Mesenchymal stem cell (in vitro differentiated cells and primary cell): ENCODE results near the gene AIFM1.

Experiments used
- DNase-seq: peaks from one replicate; pipeline ENCODE4 v3.0.0-alpha.2; 2013
- H2AFZ ChIP-seq: one replicate; pipeline ENCODE4 v1.6.1; 2013; ENCODE audit warnings: low read depth, mild to moderate bottlenecking, control low read depth, inconsistent platforms, low read length, moderate library complexity
- H2AK5ac ChIP-seq: 2 replicates; pipeline ENCODE4 v1.6.1; 2013; ENCODE audit warnings: low read length, moderate library complexity, mild to moderate bottlenecking, inconsistent platforms; ENCODE audit not compliant: severe bottlenecking
- H2BK120ac ChIP-seq: one replicate; pipeline ENCODE4 v1.6.1; 2013; ENCODE audit warnings: low read depth, mild to moderate bottlenecking, inconsistent platforms, low read length, moderate library complexity
- H2BK12ac ChIP-seq, 2 experiments: one replicate each; pipeline ENCODE4 v1.6.1; 2013; ENCODE audit warnings: inconsistent platforms in 2 of 2, low read length in 2 of 2, mild to moderate bottlenecking in 2 of 2, moderate library complexity in 2 of 2, control low read depth in 1 of 2
- H2BK15ac ChIP-seq: one replicate; pipeline ENCODE4 v1.6.1; 2013; ENCODE audit warnings: mild to moderate bottlenecking, low read depth, inconsistent platforms; ENCODE audit not compliant: poor library complexity, severe bottlenecking
- H2BK5ac ChIP-seq: 2 replicates; pipeline ENCODE4 v1.6.1; 2013; ENCODE audit warnings: low read depth, mild to moderate bottlenecking, low read length, control low read depth, inconsistent platforms; ENCODE audit not compliant: poor library complexity, severe bottlenecking
- H3K14ac ChIP-seq, 2 experiments: one replicate each; pipeline ENCODE4 v1.6.1; 2013; ENCODE audit warnings: inconsistent platforms in 2 of 2, low read length in 2 of 2, control low read depth in 1 of 2, mild to moderate bottlenecking in 1 of 2, moderate library complexity in 1 of 2
- H3K18ac ChIP-seq, 2 experiments: one replicate each; pipeline ENCODE4 v1.6.1; 2013; ENCODE audit warnings: inconsistent platforms in 2 of 2, low read length in 2 of 2, control low read depth in 1 of 2, low read depth in 1 of 2, mild to moderate bottlenecking in 1 of 2
- H3K23ac ChIP-seq, 2 experiments: one replicate each; pipeline ENCODE4 v1.6.1; 2013; ENCODE audit warnings: inconsistent platforms in 2 of 2, low read length in 2 of 2, mild to moderate bottlenecking in 2 of 2, moderate library complexity in 2 of 2, control low read depth in 1 of 2
- H3K27ac ChIP-seq: 2 replicates; pipeline ENCODE4 v1.5.1; 2013; ENCODE audit warnings: mild to moderate bottlenecking, moderate library complexity, low read length, control low read depth, inconsistent platforms; ENCODE audit not compliant: poor library complexity, severe bottlenecking
- H3K27me3 ChIP-seq, 2 experiments: 2 replicates each; pipeline versions ENCODE4 v1.6.1 to v1.7.0; 2013; ENCODE audit warnings: low read length in 2 of 2, mild to moderate bottlenecking in 2 of 2, moderate library complexity in 2 of 2, control low read depth in 1 of 2, inconsistent platforms in 1 of 2; ENCODE audit not compliant: control insufficient read depth in 1 of 2, insufficient read depth in 1 of 2
- H3K36me3 ChIP-seq, 2 experiments: 2 replicates each; pipeline versions ENCODE4 v1.6.1 to v1.7.0; 2013; ENCODE audit warnings: low read length in 2 of 2, control low read depth in 1 of 2, inconsistent platforms in 1 of 2, low read depth in 1 of 2, mild to moderate bottlenecking in 1 of 2; ENCODE audit not compliant: insufficient read depth in 2 of 2, control insufficient read depth in 1 of 2
- H3K4ac ChIP-seq, 2 experiments: one replicate each; pipeline ENCODE4 v1.6.1; 2013; ENCODE audit warnings: inconsistent platforms in 2 of 2, low read length in 2 of 2, mild to moderate bottlenecking in 2 of 2, moderate library complexity in 2 of 2, control low read depth in 1 of 2, low read depth in 1 of 2
- H3K4me1 ChIP-seq: 2 replicates; pipeline ENCODE4 v1.6.1; 2013; ENCODE audit warnings: low read depth, low read length, control low read depth; ENCODE audit not compliant: control insufficient read depth, insufficient read depth
- H3K4me2 ChIP-seq: 2 replicates; pipeline ENCODE4 v1.6.1; 2013; ENCODE audit warnings: low read length, mild to moderate bottlenecking, inconsistent platforms; ENCODE audit not compliant: poor library complexity, severe bottlenecking
- H3K4me3 ChIP-seq, 2 experiments: 2 replicates each; pipeline versions ENCODE4 v1.5.1 to v1.7.0; 2013; ENCODE audit warnings: low read length in 2 of 2, mild to moderate bottlenecking in 2 of 2, control low read depth in 1 of 2, low read depth in 1 of 2; ENCODE audit not compliant: insufficient read depth in 1 of 2
- H3K79me1 ChIP-seq: replicated peaks from 2 replicates; pipeline ENCODE4 v1.6.1; 2013; ENCODE audit warnings: mild to moderate bottlenecking, control low read depth, low read length, inconsistent platforms; ENCODE audit not compliant: poor library complexity, severe bottlenecking
- H3K9ac ChIP-seq: 2 replicates; pipeline ENCODE4 v1.7.0; 2013; ENCODE audit warnings: mild to moderate bottlenecking, low read length, moderate library complexity
- H3K9me3 ChIP-seq: 2 replicates; pipeline ENCODE4 v1.7.0; 2013; ENCODE audit warnings: mild to moderate bottlenecking, low read length; ENCODE audit not compliant: control insufficient read depth
- H4K8ac ChIP-seq: one replicate; pipeline ENCODE4 v1.6.1; 2013; ENCODE audit warnings: inconsistent platforms, mild to moderate bottlenecking, low read length, moderate library complexity
- H4K91ac ChIP-seq: one replicate; pipeline ENCODE4 v1.6.1; 2013; ENCODE audit warnings: mild to moderate bottlenecking, low read length, inconsistent platforms
- WGBS: methylation state at CpG from one replicate; pipeline ENCODE4 v1.1.7; 2013; ENCODE audit warnings: mixed read lengths; 5-methylcytosine and 5-hydroxymethylcytosine counted together

AIFM1 gene

DNA sequence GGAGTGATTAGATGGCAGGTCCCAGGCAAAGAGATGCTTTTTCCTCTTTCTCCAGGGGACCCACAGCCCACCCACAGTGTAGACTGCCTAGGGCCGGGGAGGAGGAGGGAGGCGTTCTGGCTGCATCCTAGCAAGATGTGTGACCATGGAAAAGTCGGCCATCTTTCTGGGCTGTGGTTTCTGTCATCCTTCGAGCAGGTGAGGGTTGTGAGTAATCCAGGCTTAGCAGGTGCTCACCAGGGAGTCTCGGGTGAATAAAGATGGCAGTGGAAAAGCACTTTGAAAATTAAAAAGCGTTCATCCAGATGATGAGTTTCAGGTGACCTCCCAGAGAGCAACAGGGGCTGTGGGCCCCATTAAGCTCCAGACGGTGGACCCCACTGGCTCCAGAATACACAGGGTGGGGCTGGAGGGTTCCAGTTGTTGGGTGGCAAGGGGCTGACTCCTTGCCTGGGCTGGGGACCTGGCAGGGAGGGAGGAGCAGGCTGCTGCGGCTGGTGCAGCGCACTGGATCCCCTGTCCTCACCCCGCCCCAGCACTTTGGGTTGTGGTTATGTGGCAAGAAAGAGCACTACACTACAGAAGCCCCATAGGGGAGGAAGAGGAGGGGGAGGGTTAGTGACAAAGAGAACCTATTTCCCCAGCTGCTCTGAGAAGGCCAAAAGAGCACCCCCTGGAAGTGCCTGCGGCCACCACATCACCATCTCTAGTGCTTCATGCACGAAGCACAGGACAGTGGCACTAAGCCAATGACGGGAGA is 79.0 kb downstream of the AIFM1 start:
- Histone ChIP-seq H3K9me3 (no peaks in the 10 kb centered on the region), H2BK15ac (no peak overlapping the region), H3K4me3 (no peak overlapping the region), H4K8ac (peak overlapping the region; percentile 28), H3K27me3 (peaks cover 0 to 4% of the 10 kb centered on the region in 2 experiments), H2BK5ac (no peak overlapping the region), H2AFZ (no peak overlapping the region), H3K23ac (no peak overlapping the region), H3K4ac (no peak overlapping the region), H3K4me2 (no peak overlapping the region), H2BK120ac (no peak overlapping the region), H3K18ac (peak overlapping the region in 1 of 2 experiments; percentile 21), H3K36me3 (peaks cover 0 to 29% of the 10 kb centered on the region in 2 experiments), H3K79me1 (peaks cover 9% of the 10 kb centered on the region), H2BK12ac (no peak overlapping the region), H3K9ac (no peak overlapping the region), H3K14ac (no peak overlapping the region), H3K4me1 (peaks cover 38% of the 10 kb centered on the region), H4K91ac (peak overlapping the region; percentile 39), H3K27ac (no peak overlapping the region), H2AK5ac (no peak overlapping the region)
- DNase-seq: no peak
- 84% methylated on average over 12 of the region's 13 CpGs for WGBS

DNA sequence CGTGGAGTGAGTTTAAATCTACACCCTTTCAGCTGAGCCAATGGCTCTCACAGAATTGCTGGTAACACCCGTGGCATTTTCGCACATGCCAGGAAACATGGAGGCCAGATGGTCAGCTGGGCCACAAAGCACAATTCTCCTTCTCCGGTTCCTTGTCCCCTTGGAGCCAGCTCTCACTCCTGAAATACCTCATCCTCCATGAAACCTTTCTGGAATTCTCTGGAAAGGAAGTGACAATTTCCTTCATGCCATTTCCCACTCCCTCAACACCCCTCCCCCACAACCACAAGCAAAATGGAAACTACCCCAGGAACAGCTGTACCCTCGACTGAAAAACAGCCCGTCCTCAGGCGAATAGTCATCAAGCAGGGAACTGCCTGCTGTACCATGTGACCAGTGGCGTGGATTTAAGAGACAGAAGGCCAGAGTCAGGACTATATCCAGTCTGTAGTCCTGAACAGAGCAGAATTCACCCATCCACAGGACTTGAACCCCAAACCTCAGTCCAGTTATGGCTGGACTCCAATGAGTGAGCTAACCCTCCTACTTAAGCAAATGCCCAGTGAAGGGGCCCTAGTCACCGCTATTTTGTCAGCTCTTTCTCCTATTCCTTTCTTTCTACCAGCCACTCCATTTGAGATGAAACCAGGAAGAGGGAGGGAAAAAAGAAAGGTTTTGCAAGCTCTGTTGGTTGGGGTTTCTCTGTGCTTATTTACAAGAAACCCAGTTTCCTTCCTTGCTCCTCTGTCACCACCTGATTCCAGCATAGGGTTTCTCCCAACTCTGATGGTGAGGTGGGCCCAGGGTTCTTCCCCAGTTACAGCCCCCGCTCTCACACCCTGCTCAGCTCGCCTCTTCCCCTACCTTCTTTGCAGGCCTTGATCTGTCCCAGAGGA is 79.8 kb downstream of the AIFM1 start:
- Histone ChIP-seq H4K91ac (peak overlapping the region; percentile 39), H3K27me3 (peaks cover 0 to 9% of the 10 kb centered on the region in 2 experiments), H3K4ac (no peak overlapping the region), H2AFZ (no peak overlapping the region), H3K14ac (no peak overlapping the region), H3K4me1 (peaks cover 39% of the 10 kb centered on the region), H3K4me3 (no peak overlapping the region), H2BK15ac (no peak overlapping the region), H3K27ac (no peak overlapping the region), H2BK12ac (no peak overlapping the region), H3K18ac (peak overlapping the region; percentile 21 to 24), H3K79me1 (peaks cover 9% of the 10 kb centered on the region), H3K9ac (no peak overlapping the region), H3K23ac (no peak overlapping the region), H2AK5ac (no peak overlapping the region), H2BK5ac (no peak overlapping the region), H2BK120ac (no peak overlapping the region), H4K8ac (peak overlapping the region; percentile 72), H3K9me3 (no peaks in the 10 kb centered on the region), H3K36me3 (peaks cover 1 to 37% of the 10 kb centered on the region in 2 experiments), H3K4me2 (no peak overlapping the region)
- WGBS: 69% methylated on average over 8 of the region's 11 CpGs
- DNase-seq: peak; percentile 52

DNA sequence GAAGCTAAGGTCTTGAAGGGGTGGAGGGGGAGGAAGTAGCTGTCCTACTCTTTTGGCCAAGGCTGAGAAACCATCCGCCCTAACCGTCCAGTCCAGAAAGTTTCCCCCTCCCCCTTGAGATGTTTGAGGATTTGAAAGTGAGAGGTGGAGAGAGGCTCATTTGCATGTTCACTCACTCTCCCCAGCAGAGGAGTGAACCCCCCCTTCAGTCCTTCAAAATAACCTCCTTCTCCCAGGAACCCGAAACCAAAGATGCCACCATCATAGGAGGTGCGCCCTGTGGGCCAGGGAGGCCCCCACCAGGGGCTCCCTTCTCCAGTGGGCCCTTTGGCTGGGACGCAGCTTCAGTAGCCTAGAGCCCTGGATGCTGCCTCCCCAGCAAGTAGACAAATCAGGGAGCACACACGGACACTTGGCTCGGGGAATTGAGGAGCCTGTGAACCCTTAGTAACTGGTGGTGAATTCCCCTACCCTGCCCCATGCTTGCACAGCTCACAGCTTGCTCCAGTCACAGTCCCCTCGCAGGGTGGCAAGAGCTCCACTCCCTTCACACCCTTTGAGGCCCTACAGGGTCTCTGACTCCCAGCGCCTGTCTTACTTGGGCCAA is 80.9 kb downstream of the AIFM1 start:
- no peak overlapping the region for H2BK120ac ChIP-seq
- H4K8ac ChIP-seq: no peak overlapping the region
- no peak overlapping the region for H3K18ac ChIP-seq
- H3K9me3 ChIP-seq: no peaks in the 10 kb centered on the region
- no peak overlapping the region for H3K23ac ChIP-seq
- H3K36me3 ChIP-seq: peaks cover 5 to 41% of the 10 kb centered on the region in 2 experiments
- H3K4me1 ChIP-seq: peaks cover 38% of the 10 kb centered on the region
- WGBS: 81% methylated on average over 7 of the region's 9 CpGs
- no peak overlapping the region for H2BK15ac ChIP-seq
- no peak for DNase-seq
- H4K91ac ChIP-seq: no peak overlapping the region
- no peak overlapping the region for H2AFZ ChIP-seq
- H3K27me3 ChIP-seq: peaks cover 0 to 12% of the 10 kb centered on the region in 2 experiments
- H2BK12ac ChIP-seq: no peak overlapping the region
- H3K4me2 ChIP-seq: no peak overlapping the region
- H3K14ac ChIP-seq: no peak overlapping the region
- no peak overlapping the region for H3K27ac ChIP-seq
- H3K79me1 ChIP-seq: peaks cover 9% of the 10 kb centered on the region
- H3K4ac ChIP-seq: no peak overlapping the region
- no peak overlapping the region for H3K9ac ChIP-seq
- H3K4me3 ChIP-seq: no peak overlapping the region
- no peak overlapping the region for H2BK5ac ChIP-seq
- no peak overlapping the region for H2AK5ac ChIP-seq
